Testis (tissue), 2 donors: ENCODE measurements around the gene PCSK1N.

ENCODE experiments used
- POLR2A ChIP-seq: fragments of 450-650 bp; IDR thresholded peaks from one replicate; pipeline ENCODE4 v1.6.1; 2017; ENCODE audit warnings: antibody characterized with exemption, mild to moderate bottlenecking, moderate library complexity
- TF ChIP-seq, protein P1 (sequence below), 3 experiments: fragments of 450-650 bp in 2 of 3; fragments of 200-600 bp in 1 of 3; sonication (generic) in 1 of 3; IDR thresholded peaks; one replicate each; pipeline ENCODE4 v1.5.1; 2016 to 2019; ENCODE audit warnings: antibody characterized with exemption in 3 of 3, mild to moderate bottlenecking in 2 of 3, moderate library complexity in 1 of 3

GRCh38 chrX:48787505-48788443 lies 47.6 kb downstream of the PCSK1N start:
- TF ChIP-seq, protein P1, sequence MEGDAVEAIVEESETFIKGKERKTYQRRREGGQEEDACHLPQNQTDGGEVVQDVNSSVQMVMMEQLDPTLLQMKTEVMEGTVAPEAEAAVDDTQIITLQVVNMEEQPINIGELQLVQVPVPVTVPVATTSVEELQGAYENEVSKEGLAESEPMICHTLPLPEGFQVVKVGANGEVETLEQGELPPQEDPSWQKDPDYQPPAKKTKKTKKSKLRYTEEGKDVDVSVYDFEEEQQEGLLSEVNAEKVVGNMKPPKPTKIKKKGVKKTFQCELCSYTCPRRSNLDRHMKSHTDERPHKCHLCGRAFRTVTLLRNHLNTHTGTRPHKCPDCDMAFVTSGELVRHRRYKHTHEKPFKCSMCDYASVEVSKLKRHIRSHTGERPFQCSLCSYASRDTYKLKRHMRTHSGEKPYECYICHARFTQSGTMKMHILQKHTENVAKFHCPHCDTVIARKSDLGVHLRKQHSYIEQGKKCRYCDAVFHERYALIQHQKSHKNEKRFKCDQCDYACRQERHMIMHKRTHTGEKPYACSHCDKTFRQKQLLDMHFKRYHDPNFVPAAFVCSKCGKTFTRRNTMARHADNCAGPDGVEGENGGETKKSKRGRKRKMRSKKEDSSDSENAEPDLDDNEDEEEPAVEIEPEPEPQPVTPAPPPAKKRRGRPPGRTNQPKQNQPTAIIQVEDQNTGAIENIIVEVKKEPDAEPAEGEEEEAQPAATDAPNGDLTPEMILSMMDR (IDR thresholded peaks at IDR 0.05) = no peak
- no peak for TF ChIP-seq POLR2A
